SIG-M5 treated with dmso at 0.1 percent for 504 hours (cell line): ENCODE measurements around the gene ZNF687.

Experiments
- DNase-seq: peaks from one replicate; lab custom pipeline; 2025; ENCODE audit not compliant: unreplicated experiment; lab: John Stamatoyannopoulos, UW

Gene ZNF687

GRCh38 chr1:151281225-151281968, 702 bp upstream of the ZNF687 start:
- peak; percentile 99 for DNase-seq

GRCh38 chr1:151282883-151283725, 1.0 kb downstream of the ZNF687 start:
- peak; percentile 47 for DNase-seq

GRCh38 chr1:151284013-151284577, 2.0 kb downstream of the ZNF687 start:
- no peak for DNase-seq

- DNase-seq: no peak
Measured at GRCh38 chr1:151286619-151287340, 4.7 kb downstream of the ZNF687 start.

GRCh38 chr1:151287341-151287699, 5.2 kb downstream of the ZNF687 start:
- no peak for DNase-seq

GRCh38 chr1:151287767-151288500, 5.8 kb downstream of the ZNF687 start:
- no peak for DNase-seq

GRCh38 chr1:151288502-151288901, 6.4 kb downstream of the ZNF687 start:
- no peak for DNase-seq

GRCh38 chr1:151289080-151289935, 7.2 kb downstream of the ZNF687 start:
- no peak for DNase-seq

- DNase-seq: no peak
Measured at GRCh38 chr1:151289991-151290708, 8.1 kb downstream of the ZNF687 start.

GRCh38 chr1:151290709-151291303, 8.7 kb downstream of the ZNF687 start:
- DNase-seq: no peak

GRCh38 chr1:151292207-151293030, 10.3 kb downstream of the ZNF687 start:
- DNase-seq: no peak

- no peak for DNase-seq
Measured at GRCh38 chr1:151293093-151293492, 11.0 kb downstream of the ZNF687 start.

GRCh38 chr1:151294742-151295462, 12.8 kb downstream of the ZNF687 start:
- DNase-seq: no peak

GRCh38 chr1:151309811-151310323, 27.8 kb downstream of the ZNF687 start:
- DNase-seq: no peak

GRCh38 chr1:151311011-151311410, 28.9 kb downstream of the ZNF687 start:
- no peak for DNase-seq

- DNase-seq: peak; percentile 100
Measured at GRCh38 chr1:151311589-151312331, 29.7 kb downstream of the ZNF687 start.
